Stimulated activated CD4-positive, alpha-beta T cell treated with anti-CD3 and anti-CD28 coated beads, Interleukin-12 subunit alpha, Interleukin-12 subunit beta, amount 100 ng/mL, for 24 hours (primary cell): Measurements from ENCODE around the gene PRPSAP2.
A peak's percentile ranks its signal among the peaks of the same experiment; 100 is the strongest.
"Not testable (repeated sequence)": the region's sequence is repeated elsewhere in the genome, so short reads cannot be mapped to it uniquely, and the experiment has no call there.

ENCODE experiments used
- DNase-seq, 2 experiments: peaks; one replicate each; pipeline ENCODE4 v3.0.0-alpha.2; 2020; ENCODE audit warnings: low read depth in 2 of 2

Gene PRPSAP2

DNA sequence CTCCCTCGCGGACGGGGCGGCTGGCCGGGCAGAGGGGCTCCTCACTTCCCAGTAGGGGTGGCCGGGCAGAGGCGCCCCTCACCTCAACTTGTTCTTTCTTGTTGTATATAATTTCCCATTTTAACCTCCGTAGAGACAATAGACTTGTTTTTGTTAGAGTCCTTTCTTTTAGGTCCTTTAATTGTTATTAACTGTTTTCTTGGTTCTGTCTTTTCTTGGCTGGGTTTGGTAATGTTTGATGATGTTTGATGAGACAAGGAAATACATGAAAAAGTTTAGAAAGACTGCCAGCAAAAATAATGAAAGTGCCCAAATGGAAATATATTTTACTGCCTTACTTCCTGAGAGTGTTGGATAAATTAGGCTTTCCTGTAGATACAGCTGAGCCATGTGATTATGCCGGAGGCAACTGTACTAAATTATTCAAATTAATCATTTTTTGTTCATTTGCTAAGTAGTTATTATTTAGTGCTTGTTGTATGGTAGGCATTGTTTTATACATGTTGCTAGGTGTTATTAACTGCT is 30.9 kb downstream of the PRPSAP2 start:
- no peak for DNase-seq

DNA sequence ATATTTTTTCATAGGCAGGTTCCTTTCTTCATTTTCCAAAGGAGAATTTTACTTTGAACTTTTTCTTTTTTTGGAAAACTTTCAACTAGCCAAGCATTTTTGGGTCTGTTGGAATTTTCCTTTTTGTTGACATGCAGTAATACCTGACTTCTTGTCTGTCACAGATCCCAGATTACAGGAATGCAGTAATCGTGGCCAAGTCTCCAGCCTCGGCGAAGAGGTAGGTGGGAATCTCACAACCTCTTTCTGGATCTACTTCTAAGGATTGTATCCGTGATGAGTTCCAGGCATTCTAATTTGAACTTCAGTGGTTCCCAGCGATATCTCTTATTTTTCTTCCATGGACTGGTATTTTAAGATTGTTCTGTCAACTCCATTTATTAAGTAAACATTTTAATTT is 31.7 kb downstream of the PRPSAP2 start:
- DNase-seq: no peak

DNA sequence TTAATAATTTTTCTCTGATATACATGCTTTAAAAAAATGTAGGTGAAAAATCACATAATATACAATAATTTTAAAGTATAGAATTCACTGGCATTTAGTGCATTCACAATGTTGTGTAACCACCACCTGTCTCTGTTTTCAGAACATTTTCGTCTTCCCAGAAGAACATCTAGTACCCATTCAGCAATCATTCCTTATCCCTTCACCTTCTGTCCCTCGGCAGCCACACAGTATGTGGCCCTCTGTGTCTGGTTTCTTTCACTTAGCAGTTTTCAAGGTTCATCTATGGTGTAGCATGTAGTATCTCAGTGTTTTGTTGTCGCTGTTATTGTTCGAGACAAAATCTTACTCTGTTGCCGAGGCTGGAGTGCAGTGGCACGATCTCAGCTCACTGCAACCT is 33.6 kb downstream of the PRPSAP2 start:
- no peak for DNase-seq

DNA sequence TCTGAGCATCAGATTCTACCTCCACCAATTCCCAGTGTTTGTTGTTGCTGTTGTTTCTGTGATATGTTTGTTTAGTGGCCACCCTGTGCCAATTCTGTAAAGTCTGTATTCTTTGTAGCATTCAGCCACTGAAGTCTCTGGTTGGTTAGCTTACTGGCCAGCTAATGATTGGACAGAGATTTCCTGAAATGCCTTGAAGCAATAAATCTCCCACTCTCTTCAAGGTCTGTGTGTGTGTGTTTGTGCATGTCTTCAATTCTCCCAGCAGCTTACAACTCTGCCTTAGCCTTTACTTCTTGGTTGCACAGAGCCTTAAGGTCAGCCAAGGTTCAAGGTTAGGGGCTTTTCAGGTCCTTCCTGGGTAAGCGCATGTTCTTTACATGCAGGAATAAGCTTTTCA is 38.2 kb downstream of the PRPSAP2 start:
- DNase-seq: no peak

DNA sequence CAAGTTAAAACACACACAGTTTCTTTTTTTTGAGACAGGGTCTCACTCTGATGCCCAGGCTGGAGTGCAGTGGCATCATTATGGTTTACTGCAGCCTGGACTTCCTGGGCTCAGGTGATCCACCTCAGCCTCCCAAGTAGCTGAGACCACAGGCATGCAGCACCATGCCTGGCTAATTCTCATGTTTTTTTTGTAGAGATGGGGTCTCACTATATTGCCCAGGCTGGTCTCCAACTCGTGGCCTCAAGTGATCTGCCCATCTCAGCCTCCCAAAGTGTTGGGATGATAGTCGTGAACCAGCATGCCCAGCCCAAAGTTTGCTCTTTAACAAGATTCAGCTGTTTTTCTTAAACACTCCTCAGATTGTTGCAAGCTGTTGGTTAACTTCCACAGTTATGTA is 39.0 kb downstream of the PRPSAP2 start:
- no peak for DNase-seq

DNA sequence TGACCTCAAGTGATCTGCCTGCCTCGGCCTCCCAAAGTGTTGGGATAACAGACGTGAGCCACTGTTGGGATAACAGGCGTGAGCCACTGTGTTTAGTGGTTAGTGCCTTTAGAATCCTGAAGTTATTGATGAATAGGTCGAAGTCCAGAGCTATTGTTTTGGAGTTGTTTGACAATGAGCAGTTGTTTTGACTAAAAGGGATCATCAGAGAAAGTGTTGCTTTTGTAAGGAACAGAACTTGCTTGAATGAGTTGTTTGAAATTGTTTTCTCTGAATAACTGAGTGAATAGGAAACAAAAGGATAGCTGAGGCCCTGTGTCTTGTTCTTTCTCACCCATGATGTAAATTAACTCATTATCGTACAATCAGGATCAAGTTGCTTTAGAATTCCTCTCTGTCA is 46.6 kb downstream of the PRPSAP2 start:
- no peak for DNase-seq

DNA sequence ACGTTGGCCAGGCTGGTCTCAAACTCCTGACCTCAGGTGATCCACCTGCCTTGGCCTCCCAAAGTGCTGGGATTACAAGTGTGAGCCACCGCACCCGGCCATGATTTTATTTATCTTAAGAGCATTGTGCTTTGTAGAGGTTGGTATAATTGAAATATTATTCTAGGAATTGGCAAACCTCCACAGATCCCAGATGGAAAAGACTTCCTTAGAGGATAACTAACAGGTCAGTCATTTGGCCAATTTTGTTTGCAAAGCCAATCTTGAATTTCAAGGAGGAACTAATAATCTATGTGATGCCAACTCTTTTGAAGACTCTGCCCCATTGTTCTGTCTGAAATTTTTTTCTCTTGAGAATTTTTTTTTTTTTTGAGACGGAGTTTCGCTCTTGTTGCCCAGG is 47.3 kb downstream of the PRPSAP2 start:
- no peak for DNase-seq

DNA sequence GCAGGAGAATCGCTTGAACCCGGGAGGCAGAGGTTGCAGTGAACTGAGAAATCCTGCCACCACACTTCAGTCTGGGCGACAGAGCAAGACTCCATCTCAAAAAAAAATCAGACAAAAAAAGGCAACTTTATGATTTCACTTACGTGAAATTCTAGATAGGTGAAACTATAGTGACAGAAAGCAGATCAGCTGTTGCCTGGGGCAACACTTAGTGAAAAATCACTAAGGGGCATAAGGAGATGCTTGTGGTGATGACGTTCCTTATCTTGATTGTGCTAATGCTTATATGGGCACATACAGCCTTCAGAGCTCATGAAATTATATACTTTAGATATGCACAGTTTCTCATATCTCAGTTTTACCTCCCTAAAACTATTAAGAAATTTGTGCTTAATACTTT is 52.4 kb downstream of the PRPSAP2 start:
- no peak for DNase-seq

DNA sequence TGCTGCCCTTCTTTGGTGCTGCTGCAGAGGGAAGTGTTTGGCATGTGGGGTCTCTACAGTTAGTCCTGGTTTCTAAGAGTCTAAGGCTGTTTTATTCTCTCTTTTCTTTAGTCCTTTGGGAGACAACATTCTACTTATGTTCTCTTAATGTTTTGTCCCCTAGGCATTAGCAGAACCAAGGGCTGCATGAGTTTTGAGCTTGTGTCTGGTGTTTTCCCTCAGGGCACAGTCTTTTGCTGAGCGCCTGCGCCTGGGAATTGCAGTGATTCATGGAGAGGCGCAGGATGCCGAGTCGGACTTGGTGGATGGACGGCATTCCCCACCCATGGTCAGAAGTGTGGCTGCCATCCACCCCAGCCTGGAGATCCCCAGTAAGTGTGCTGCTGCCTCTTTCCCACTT is 53.0 kb downstream of the PRPSAP2 start:
- DNase-seq: no peak

DNA sequence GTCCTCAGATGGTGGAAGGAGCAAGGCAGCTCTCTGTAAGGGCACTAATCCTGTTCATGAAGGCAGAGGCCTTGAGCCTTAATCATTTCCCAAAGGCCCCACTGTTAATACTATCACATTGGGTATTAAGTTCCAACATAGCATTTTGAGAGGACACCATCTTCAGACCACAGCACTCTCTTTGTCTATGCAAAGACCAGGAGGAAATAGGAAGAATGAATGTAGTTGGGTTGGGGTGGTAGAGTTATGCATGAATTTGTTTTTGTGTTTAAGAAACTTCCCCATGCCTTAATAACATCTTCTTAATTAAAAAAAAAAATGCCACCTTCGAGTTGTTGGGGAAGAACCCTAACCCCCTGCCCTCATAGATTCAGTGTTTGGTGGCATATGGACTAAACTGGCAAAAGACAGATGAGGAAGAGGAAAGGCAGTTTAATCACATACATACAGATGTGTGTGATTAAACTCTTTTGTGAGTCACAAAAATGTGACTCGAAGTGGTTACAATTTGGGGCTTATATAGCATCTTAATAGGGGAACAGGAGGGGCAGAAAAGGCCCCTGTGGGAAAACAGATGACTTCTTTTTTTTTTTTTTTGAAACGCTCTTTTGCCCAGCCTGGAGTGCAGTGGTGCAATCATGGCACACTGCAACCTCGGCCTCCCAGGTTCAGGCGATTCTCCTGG is 59.0 kb downstream of the PRPSAP2 start:
- DNase-seq: no peak

DNA sequence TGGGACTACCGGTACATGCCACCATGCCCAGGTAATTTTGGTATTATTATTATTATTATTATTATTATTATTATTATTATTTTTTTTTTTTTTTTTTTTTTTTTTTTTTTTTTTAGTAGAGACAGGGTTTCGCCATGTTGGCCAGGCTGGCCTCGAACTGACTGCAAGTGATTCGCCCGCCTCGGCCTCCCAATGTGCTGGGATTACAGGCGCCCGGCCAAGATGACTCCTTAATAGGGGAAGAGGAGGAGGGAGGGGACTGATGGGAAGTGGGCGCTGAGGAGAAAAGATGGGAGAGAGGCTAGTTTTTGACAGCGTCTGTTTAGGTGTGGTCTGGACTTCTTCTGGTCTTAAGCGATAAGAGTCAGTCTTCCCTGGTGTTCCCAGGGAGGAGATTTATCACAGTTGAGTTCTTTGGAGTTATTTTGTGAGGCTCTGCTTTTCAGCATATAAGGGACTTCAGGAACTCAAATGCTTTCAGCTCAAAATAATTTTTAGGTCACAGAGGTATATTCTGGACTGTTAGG is 59.6 kb downstream of the PRPSAP2 start:
- DNase-seq: no peak

DNA sequence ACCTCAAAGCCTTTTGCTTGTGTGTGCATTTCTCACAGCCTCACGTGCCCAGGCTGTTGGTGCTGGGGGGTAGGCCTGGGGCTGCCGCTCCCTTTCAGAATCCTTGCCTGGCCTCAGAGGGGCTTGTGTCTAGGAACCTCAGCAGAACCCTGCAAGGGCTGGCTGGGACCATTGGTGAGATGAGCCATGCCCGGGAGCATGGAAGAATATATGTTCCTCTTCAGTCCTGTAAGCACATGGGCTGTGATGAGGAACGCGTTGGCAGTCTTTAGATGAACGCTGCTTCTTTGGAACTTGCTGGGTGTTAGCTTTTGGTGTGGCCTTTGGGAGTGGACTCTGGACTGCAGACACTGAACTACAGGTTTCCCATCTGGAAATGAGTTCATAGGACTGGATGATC is 62.0 kb downstream of the PRPSAP2 start:
- no peak for DNase-seq

DNA sequence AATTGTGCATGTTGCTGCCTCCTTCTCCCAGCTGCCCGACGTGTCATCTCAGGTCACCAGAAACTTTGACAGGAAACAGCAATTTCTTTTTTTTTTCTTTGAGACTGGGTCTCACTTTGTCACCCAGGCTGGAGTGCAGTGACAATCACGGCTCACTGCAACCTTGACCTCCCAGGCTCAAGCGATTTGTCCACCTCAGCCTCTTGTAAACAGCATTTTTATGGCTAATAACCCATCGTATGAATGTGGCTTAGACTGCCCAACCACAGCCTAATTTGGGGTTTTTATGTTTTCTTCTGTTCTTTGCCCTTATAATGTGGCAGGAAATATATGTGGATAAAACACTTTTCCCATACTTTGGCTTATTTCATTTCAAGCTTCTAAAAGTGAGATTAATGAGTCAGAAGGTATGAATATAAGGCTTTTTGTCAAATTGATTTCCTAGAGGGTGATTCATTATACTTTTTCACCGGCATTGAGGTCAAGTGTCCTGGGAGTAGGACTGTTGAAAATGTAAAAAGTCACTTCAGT is 63.0 kb downstream of the PRPSAP2 start:
- no peak for DNase-seq

DNA sequence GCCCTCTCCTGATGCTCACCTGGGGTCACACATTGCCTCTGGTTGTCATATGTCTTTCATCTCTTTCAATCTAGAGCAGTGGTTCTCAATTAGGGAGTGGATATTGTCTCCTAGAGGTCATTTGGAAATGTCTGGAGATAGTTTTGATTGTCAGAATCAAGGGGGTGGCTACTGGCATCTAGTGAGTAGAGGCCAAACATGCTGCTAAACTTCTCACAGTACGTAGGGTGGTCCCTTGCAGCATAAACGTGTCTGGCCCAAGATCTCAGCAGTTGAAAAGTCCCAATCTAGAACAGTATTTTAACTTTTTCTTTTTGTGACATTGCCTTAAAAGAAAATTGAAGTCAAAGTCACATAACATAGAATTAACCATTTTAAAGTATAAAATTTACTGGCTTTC is 63.6 kb downstream of the PRPSAP2 start:
- DNase-seq: no peak

DNA sequence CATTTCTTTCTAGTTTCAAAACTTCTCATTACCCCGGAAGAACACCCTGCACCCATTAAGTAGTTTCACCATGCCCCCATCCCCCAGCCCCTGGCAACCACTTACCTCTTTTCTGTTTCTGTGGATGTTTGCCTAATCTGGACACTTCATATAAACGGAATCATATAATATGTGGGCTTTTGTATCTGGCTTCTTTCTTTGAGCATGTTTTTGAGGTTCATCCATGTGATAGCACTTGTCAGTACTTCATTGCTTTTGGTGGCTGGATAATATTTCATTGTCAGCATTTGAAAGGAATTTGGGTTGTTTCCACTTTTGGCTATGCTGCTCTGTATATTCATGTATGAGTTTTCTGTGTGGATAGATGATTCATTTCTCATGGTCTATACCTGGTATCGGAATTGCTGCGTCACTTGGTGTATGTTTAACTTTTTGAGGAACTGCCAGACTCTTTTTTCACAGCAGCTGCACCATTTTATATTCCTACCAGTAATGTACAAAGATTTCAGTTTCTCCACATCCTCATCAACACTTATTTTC is 64.1 kb downstream of the PRPSAP2 start:
- peak in 1 of 2 experiments; percentile 32 for DNase-seq

DNA sequence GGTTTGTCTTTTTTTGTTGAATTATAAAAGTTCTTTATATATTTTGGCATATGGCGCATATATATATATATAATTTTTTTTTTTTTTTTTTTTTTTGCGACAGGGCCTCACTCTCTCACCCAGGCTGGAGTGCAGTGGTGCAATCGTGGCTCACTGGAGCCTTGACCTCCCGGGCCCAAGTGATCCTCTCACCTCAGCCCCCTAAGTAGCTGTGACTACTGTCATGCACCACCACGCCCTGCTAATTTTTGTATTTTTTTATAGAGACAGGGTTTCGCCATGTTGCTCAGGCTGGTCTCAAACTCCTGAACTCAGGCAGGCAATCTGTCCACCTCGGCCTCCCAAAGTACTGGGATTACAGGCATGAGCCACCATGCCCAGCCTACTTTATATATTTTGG is 64.7 kb downstream of the PRPSAP2 start:
- not testable (repeated sequence) for DNase-seq

DNA sequence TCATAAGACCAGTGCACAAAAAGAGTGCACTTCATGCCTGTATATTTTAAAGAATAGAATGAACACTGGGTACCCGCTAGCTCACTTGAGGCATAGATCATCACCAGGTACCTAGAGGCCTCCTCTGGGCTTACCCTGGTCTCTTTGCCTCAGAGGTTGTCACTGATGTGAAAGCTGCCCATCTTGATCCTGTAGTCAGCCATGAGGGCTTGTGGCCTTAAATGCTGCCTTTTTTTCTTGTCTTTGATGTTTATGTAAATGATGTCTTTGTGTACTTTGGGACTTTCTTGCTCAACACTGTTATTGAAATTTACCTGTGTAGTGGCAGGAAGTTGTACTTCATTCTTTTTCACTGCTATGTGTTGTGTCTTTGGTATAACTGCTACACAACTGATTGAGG is 67.3 kb downstream of the PRPSAP2 start:
- no peak for DNase-seq

DNA sequence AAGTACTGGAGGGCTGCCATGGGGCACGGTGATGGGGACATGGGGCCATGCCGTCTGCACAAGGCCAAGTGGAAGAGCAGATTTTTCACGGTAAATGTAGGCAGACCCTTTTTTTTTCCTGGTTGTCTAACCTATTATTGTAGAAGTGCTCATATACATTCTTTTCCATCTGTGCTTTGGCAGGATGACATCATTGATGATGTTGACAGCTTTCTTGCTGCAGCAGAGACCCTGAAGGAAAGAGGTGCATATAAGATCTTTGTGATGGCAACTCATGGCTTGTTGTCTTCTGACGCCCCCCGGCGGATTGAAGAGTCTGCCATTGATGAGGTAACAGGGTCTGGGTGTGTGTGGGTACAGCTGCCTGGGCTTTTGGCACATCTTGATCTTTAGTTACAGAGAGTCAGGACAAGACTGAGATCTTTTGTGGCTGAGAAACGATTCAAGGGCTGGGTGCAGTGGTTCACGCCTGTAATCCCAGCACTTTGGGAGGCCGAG is 70.7 kb downstream of the PRPSAP2 start:
- DNase-seq: no peak

DNA sequence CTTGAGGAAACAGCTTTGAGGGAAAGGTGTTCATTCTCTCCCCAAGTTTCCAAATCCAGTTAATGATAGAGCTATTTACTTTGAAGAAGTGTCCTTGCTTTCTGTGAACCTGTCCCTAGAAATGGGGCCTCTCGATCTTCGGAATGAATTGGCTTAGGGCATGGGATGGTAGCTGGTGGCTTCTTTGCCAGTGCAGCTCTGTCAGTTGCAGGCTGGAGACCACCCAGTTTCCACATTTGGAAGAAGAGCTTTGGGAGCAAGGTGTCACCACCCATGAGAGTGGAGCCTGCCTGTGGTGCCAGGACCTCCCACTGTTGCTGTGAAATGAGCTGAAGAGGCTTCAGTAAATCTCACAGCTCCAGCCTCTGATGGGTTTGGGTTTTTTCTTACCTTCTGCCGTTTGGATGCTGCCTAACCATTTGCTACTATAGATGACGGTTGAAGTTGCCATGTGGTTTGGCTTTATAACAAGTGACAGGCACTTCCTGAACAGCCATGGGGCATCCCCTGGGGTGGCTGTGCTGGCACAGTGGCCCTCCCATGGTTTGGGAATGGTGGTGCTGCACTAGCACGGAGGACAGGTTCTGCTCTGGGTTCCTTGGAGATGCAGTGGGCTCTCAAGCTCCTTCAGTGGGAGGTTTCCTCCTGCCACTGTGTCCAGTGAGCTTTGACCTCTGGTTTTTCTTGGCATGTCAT is 74.6 kb downstream of the PRPSAP2 start:
- DNase-seq: no peak

DNA sequence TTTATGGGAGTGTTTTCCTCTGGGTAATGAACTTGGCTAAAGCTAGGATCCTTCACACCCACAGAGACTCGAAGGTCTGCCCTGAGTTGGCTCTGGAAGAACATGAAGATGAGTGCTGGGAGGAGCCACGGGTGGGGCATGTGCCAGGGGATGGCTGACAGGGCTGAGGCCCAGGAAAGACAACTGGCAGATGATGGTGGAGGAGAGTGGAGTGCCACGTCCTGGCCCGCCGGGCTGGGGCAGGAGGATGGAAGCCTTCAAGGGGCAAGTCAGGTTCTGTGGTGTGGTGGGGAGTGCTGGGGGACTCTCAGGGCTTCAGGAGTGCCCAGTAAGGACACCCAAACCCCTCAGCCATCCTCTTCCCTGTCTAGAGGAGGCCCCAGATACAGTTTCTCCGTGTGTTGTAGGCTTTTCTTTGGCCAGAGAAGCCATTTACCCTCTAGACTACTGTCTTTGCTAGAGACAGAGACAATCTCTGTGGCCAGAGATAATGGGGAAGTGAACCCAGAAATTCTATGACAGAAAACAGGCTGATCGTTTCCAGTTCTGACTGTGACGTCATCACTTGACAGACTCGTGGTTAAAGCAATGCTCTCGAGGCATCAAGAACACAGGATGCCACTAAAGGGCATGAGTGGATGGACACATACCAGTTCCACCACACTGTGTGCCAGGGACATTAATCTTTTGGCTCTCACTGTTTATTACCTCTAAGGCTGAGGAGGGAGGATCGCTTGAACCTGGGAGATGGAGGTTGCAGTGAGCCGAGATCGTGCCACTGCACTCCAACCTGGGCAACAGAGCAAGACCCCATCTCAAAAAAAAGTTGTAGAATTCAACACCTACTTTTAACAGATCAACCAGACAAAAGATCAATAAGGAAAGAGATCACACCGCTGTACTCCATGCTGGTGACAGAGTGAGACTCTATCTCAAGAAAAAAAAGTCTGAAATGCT is 75.4 kb downstream of the PRPSAP2 start:
- no peak for DNase-seq

DNA sequence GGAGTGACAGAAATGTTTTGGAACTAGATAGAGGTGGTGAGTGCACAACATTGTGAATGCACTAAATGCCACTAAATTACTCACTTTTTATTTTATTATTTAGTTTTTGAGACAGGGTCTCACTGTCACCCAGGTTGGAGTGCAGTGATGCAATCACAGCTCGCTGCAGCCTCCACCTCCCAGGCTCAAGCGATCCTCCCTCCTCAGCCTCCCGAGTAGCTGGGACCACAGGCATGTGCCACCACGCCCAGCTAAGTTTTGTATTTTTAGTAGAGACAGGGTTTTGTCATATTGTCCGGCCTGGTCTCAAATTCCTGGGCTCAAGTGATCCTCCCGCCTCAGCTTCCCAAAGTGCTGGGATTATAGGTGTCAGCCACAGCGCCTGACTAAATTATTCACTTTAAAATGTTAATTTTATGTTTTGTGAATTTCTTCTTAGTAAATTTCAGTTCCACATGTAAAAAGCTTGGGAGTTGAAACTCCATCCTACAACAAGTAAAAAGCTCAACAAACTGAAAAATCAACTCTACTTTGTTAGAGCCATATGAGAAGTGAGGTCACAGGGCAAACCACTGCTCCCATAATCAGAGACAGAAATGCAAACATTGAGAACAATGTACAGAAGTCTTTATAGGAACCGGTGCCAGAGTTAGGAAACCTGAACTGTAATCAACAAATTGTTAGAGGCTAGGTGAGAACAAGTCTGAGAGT is 80.2 kb downstream of the PRPSAP2 start:
- no peak for DNase-seq
